ENCODE measurements around the gene GBA2.

GRCh38 chr9:35766997-35767396, 18.0 kb upstream of the GBA2 start:
- TF ChIP-seq REST (IDR thresholded peaks at IDR 0.05; ENCODE audit: low read depth) (no peak), TAF1 (IDR thresholded peaks at IDR 0.05; ENCODE audit: low read depth) (no peak), ZBTB7A (IDR thresholded peaks at IDR 0.05; ENCODE audit: low read depth) (no peak), YY1 (IDR thresholded peaks at IDR 0.05; ENCODE audit: low read depth) (no peak), MAX (IDR thresholded peaks at IDR 0.05) (no peak), TCF12 (IDR thresholded peaks at IDR 0.05; ENCODE audit: low read depth) (no peak), EP300 (IDR thresholded peaks at IDR 0.05; ENCODE audit: borderline replicate concordance) (no peak), EGR1 (IDR thresholded peaks at IDR 0.05) (no peak)
